Omental fat pad (tissue), 4 donors: ENCODE results near the gene SIAH2. TPM values are rescaled to one million over a fixed set of nuclear protein-coding genes. Genes with fewer than 3 reads are reported as not detected.

Experiments
- ATAC-seq: fragments of 150-250 bp; one replicate; pipeline ENCODE4 v1.9.1; 2016; ENCODE audit warnings: mild to moderate bottlenecking, moderate library complexity; ENCODE audit not compliant: low FRiP score
- DNase-seq: peaks from one replicate; pipeline ENCODE4 v3.0.0-alpha.2; 2019; ENCODE audit warnings: low spot score
- CTCF ChIP-seq, 3 donors: fragments of 450-650 bp; IDR thresholded peaks; one replicate each; pipeline ENCODE4 v1.5.1; 2016 to 2017; ENCODE audit warnings: antibody characterized with exemption in 3 of 3, mild to moderate bottlenecking in 3 of 3, moderate library complexity in 2 of 3
- total RNA-seq, 4 donors: library from RNA; depleted of rRNA; stranded (reverse); fragments of >200 nt; gene quantifications; one replicate each; pipeline ENCODE4 v1.1.0, GENCODE V29; 2016

The SIAH2 gene
- total RNA-seq, 4 donors from 2014 or later: 30.6 to 45.3 (median 32.1) TPM

GRCh38 chr3:150760431-150761200 lies 2.4 kb downstream of the SIAH2 start:
- TF ChIP-seq CTCF (IDR thresholded peaks at IDR 0.05): no peak
- ATAC-seq: no peak
- no peak for DNase-seq

DNA sequence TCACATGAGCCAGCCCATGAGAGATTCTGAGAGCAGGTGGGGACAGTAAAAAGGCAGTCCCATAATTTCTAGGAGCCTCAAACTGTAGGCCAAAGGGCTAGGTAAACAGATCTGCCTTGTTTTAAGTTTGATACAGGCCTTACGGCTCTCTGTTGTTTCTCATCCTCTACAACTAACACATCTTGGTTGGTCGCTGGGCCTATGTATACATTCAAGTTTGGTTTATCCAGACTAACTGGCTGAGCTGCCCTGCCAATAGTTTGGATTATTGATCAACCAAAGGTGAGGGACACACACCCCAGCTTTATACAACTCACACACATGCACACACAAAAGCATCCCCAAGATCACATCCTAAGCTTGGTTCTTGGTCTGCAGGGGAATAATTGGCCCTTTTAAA lies 3.0 kb downstream of the SIAH2 start:
- no peak for DNase-seq
- no peak for TF ChIP-seq CTCF (IDR thresholded peaks at IDR 0.05)
- no peak for ATAC-seq

GRCh38 chr3:150759319-150759718 lies 3.6 kb downstream of the SIAH2 start:
- ATAC-seq: no peak
- no peak for DNase-seq
- TF ChIP-seq CTCF (IDR thresholded peaks at IDR 0.05): no peak

DNA sequence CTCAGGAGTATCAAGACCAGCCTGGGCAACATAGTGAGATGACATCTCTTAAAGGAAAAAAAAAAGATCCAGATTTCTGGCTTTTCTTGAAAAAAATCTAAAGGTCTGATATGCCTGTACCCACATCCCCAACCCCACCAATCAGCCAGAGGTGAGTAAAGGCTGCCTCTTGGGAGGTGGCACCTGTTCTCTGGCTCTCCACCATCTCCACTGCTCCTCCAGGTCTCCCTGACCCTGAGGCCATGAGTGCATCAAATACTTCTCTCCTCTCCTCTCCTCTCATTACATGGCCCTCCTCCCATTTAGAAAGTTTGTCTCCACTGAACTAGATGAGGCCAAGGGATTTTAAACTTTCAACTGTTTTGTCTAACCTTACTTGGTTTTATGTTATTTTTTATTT lies 5.2 kb downstream of the SIAH2 start:
- no peak for ATAC-seq
- DNase-seq: no peak
- no peak for TF ChIP-seq CTCF (IDR thresholded peaks at IDR 0.05)

DNA sequence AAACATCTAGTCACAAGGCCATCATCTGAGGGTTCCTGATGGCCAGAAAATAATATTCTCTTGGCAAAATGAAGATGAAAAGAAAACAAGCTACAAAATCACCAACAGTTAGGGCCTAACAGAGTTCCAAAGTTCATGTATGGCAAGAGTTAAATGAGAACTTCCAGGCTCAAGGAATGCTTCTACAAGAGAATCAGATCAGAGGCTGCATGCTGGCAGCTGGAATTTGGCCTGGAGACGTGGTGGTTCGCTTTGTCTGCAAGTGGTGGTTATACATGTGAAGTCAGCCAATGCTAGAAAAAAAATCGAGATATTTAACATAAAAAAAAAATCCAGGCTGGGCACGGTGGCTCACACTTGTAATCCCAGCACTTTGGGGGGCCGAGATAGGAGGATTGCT lies 5.6 kb downstream of the SIAH2 start:
- TF ChIP-seq CTCF (IDR thresholded peaks at IDR 0.05): no peak
- ATAC-seq (no peak), DNase-seq (no peak)

GRCh38 chr3:150756491-150757059 lies 6.4 kb downstream of the SIAH2 start:
- no peak for DNase-seq
- no peak for TF ChIP-seq CTCF (IDR thresholded peaks at IDR 0.05)
- no peak for ATAC-seq

DNA sequence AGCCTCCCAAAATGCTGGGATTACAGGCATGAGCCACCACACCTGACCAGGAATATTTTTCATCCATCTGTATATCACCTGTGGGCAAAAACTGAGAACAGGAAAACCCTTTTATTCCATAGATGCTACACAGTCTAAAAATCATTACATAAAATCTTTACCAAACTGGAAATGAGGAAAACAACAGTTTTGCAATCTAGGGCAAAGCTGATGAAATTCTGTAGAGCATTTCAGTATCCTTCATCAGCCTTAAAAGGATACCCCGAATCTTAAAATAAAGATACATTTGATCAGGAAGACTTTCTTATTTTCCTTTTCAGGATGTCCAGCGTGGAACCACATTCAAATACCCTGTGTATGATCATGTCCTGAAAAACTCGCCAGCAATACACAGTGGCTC lies 7.1 kb downstream of the SIAH2 start:
- ATAC-seq (no peak), DNase-seq (no peak)
- no peak for TF ChIP-seq CTCF (IDR thresholded peaks at IDR 0.05)
